Limb (tissue), 2 donors: ENCODE results near the gene ANGPTL2.

ENCODE experiments used
- DNase-seq, 2 donors: peaks; one replicate each; pipeline ENCODE4 v3.0.0-alpha.2; 2016; ENCODE audit errors: extremely low spot score in 2 of 2

The ANGPTL2 gene

GRCh38 chr9:127098916-127099553 lies 23.4 kb downstream of the ANGPTL2 start:
- DNase-seq: no peak

- DNase-seq: no peak
Observed at GRCh38 chr9:127097683-127098082, 24.8 kb downstream of the ANGPTL2 start.

GRCh38 chr9:127096208-127096607 lies 26.2 kb downstream of the ANGPTL2 start:
- DNase-seq: peak; percentile 43 to 64

- DNase-seq: no peak
Observed at GRCh38 chr9:127095411-127095810, 27.0 kb downstream of the ANGPTL2 start.

- DNase-seq: no peak
Observed at GRCh38 chr9:127093319-127094020, 29.0 kb downstream of the ANGPTL2 start.

- no peak for DNase-seq
Observed at GRCh38 chr9:127092041-127092608, 30.3 kb downstream of the ANGPTL2 start.

GRCh38 chr9:127091526-127091925 lies 30.9 kb downstream of the ANGPTL2 start:
- DNase-seq: no peak

- DNase-seq: no peak
Observed at GRCh38 chr9:127090341-127090985, 32.0 kb downstream of the ANGPTL2 start.

- no peak for DNase-seq
Observed at GRCh38 chr9:127089631-127090081, 32.8 kb downstream of the ANGPTL2 start.

GRCh38 chr9:127088724-127089615 lies 33.5 kb downstream of the ANGPTL2 start:
- DNase-seq: no peak

GRCh38 chr9:127087836-127088235 lies 34.6 kb downstream of the ANGPTL2 start:
- DNase-seq: no peak

- no peak for DNase-seq
Observed at GRCh38 chr9:127087411-127087810, 35.0 kb downstream of the ANGPTL2 start.

GRCh38 chr9:127086771-127087170 lies 35.7 kb downstream of the ANGPTL2 start:
- DNase-seq: no peak

- DNase-seq: no peak
Observed at GRCh38 chr9:127085186-127085585, 37.2 kb downstream of the ANGPTL2 start.

- no peak for DNase-seq
Observed at GRCh38 chr9:127084076-127085039, 38.1 kb downstream of the ANGPTL2 start.

- DNase-seq: no peak
Observed at GRCh38 chr9:127083138-127083980, 39.1 kb downstream of the ANGPTL2 start.

- DNase-seq: no peak
Observed at GRCh38 chr9:127081250-127082185, 40.9 kb downstream of the ANGPTL2 start.
